HL-60/S4 treated with phorbol 12-myristate 13-acetate at 8.2 ng/mL for 4 days and 3 days (cell line): Measurements from ENCODE around the gene HSD17B4.
"Not testable (repeated sequence)": the region's sequence is repeated elsewhere in the genome, so short reads cannot be mapped to it uniquely, and the experiment has no call there.

Source experiments
- in situ Hi-C: fragments of 300-500 bp; cut with MboI; formaldehyde crosslinking; loops from 2 replicates; pipeline ENCODE4 v1.15.0; 2022; ENCODE audit warnings: low sequenced_read_pairs

HSD17B4 gene

DNA sequence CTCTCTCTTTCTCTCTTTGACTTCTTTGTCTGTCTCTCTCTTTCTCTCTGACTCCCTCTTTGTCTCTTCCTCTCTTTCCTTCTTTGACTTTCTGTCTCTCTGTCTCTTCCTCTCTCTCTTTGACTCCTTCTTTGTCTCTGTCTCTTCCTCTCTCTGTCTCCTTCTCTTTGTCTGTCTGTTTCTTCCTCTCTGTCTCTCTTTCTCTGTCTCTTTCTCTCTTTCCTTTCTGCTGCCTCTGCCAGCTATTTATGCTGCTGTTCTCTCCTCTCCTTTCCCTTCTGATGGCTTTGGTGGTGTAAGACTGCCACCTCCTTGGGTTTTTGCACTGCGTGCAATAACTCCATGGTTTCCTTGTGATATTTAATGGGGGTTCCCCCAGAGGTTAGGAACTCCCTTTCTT, 24.1 kb upstream of the HSD17B4 start:
- in situ Hi-C loops: not testable (repeated sequence)

DNA sequence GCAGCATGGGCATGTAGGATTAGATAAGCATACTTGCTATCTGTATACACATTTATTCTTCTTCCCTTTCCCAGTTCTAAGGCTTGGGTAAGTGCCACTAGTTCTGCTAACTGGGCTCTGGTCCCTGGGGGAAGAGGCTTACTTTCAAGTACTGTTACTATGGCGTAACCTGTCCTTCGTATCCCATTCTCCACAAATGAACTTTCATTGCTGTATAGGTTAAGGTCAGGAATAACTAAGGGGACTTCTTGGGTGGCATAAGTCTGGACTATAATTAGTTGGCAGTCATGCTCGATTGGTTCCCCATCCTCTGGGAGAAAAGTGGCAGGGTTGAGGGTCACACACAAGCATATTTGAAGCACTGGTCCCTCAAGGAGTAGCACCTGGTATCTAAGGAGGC, 23.7 kb upstream of the HSD17B4 start:
- in situ Hi-C loops: not testable (repeated sequence)

DNA sequence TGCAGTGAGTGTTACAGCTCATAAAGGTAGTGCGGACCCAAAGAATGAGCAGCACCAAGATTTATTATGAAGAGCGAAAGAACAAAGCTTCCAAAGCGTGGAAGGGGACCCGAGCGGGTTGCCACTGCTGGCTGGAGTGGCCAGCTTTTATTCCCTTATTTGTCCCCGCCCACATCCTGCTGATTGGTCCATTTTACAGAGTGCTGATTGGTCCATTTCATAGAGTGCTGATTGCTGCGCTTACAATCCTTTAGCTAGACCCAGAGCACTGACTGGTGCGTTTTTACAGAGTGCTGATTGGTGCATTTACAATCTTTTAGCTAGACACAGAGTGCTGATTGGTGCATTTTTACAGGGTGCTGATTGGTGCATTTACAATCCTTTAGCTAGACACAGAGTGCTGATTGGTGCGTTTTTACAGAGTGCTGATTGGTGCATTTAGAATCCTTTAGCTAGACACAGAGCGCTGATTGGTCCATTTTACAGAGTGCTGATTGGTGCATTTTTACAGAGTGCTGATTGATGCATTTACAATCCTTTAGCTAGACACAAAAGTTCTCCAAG, 19.5 kb upstream of the HSD17B4 start:
- in situ Hi-C loops: not testable (repeated sequence)

DNA sequence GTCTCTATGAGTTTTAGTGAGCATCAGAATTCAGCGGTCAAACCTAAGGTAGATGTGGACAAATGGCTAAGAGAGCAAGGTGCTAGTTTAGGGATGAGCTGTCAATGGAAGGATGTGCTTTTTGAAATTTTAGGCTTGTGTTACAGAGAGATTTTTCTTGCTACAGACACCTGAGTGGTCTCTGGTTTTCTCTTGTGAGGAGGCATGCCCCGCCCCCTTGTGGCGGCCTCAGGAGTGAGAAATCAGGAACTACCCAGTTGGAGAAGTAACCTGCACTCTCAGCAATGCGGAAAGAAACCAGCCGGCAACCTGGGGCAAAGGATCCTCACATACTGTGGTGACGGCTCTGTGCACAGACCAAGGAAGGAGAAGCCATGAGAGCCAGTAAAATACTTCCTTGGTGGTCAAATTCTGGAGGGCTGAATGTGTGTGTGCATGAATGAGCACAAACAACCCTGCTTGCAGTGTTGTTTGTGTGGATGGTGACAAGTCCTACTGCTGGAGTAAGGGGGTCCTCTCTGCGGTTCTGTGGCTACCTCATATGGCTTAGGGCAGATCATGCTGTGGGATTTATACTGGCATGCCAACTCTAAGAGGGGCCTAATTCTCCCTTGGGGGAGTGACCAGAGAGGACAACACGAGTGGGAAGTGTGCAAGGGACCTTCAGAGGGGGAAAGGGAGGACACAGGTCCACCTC, 16.7 kb upstream of the HSD17B4 start:
- in situ Hi-C loops: no loop called here

DNA sequence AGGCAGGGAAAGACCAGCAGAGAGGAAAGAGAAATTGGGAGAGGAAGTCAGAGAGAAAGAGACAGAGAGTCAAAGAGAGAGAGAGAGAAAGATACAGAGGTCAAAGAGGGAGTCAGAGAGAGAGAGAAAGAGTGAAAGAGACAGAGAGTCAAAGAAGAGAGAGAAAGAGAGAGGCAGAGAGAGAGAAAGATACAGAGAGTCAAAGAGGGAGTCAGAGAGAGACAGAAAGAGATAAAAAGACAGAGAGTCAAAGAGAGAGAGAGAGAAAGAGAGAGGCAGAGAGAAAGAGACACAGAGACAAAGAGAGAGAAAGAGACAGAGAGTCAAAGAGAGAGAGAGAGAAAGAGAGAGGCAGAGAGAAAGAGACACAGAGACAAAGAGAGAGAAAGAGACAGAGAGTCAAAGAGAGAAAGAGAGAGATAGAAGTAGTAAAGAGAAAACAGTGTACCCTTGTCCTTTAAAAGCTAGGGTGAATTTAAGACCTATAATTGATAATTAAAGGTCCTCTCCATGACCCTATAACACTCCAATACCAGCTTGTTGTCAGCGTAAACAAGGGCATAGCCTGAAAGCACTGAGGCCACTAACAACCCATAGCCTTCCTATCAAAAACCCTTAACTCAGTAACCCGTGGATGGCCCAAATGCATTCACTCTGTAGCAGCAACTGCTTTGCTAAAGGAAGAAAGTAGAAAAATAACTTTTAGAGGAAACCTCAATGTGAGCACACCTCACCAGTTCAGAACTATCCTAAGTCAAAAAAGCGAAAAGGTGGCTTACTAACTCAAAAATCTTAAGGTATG, 14.3 kb upstream of the HSD17B4 start:
- in situ Hi-C loops: not testable (repeated sequence)

DNA sequence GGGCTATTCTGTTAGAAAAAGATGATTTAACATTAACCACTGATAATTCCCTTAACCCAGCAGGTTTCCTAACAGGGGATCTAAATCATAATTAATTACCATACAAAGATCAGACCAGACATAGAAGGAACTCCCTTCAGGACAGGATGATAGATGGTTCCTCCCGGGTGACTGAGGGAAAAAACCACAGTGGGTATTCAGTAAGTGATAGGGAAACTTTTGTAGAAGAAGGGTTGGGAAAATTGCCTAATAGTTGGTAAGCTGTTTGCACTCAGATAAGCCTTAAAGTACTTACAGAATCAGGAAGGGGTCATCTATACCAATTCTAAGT, 13.7 kb upstream of the HSD17B4 start:
- in situ Hi-C loops: not testable (repeated sequence)

DNA sequence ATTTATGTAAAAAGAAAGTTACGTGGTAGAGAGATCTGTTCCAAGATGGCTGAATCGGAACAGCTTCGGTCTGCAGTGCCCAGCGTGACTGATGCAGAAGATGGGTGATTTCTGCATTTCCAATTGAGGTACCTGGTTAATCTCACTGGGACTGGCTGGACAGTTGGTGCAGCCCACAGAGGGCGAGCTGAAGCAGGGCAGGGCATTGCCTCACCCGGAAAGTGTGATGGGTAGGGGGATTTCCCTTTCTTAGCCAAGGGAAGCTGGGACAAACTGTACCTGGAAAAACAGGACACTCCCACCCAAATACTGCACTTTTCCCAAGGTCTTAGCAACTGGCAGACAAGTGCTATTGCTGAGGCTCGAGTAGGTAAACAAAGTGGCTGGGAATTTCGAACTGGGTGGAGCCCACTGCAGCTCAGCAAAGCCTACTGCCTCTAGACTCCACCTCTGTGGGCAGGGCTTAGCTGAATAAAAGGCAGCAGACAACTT, 13.1 kb upstream of the HSD17B4 start:
- in situ Hi-C loops: no loop called here

DNA sequence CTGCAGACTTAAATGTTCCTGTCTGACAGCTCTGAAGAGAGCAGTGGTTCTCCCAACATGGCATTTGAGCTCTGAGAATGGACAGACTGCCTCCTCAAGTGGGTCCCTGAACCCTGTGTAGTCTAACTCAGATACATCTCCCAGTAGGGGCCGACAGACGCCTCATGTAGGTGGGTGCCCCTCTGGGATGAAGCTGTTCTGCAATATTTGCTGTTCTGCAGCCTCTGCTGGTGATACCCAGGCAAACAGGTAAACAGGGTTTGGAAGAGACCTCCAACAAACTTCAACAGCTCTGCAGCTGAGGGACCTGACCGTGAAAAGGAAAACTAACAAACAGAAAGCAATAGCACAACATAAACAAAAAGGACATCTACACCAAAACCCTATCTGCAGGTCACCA, 12.7 kb upstream of the HSD17B4 start:
- in situ Hi-C loops: not testable (repeated sequence)

DNA sequence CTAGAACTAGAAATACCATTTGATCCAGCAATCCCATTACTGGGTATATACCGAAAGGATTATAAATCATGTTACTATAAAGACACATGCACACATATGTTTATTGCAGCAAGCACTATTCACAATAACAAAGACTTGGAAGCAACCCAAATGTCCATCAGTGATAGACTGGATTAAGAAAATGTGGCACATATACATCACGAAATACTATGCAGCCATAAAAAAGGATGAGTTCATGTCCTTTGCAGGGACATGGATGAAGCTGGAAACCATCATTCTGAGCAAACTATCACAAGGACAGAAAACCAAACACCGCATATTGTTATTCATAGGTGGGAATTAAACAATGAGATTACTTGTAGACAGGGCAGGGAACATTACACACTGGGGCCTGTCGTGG, 7.7 kb upstream of the HSD17B4 start:
- in situ Hi-C loops: not testable (repeated sequence)

DNA sequence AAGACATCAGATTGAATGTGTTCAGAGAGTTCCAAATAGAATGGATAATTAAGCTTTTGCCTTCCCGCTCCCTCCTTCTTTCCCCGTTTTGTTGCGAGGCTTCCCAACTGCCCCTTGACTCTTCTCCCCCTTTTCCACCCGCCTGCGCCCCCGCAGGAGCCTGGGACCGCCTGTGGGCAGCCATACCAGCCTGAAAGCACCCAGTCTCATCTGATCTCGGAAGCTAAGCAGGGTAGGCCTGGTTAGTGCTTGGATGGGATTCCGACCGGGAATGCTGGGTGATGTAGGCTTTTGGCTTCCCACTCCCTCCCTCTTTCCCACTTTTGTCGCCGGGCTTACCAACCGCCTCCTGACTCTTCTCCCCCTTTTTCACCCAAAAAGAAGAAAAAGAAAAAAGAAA, 6.8 kb upstream of the HSD17B4 start:
- in situ Hi-C loops: no loop called here

DNA sequence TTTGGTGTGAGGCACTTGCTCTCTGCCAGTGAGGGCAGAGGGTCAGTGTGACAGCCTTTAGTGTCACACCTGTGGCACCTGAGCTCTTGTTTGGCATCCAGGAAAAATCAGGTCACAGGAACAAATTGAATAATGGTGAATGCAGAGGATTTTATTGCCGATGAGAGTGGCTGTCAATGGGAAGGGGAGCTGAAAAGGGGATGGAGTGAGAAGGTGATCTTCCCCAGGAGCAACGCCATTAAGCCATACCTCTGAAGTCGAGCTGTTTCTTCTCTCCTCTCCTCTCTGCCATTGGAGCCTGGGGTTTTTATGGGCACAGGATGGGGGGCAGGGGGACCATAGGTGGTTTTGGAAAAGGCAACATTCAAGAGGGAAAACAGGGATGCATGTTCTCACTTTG, 2.4 kb upstream of the HSD17B4 start:
- in situ Hi-C loops: no loop called here

DNA sequence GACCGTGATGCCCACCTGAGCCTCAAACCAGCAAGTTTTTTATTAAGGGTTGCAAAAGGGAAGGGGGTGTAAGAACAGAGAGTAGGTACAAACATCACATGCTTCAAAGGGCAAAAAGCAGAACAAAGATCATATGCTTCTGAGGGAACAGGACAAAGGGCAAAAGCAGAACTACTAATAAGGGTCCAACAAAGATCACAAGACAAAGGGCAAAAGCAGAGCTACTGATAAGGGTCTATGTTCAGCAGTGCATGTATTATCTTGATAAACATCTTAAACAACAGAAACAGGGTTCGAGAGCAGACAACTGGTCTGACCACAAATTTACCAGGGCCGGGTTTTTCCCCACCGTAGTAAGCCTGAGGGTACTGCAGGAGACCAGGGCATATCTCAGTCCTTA, 1.7 kb upstream of the HSD17B4 start:
- in situ Hi-C loops: not testable (repeated sequence)

DNA sequence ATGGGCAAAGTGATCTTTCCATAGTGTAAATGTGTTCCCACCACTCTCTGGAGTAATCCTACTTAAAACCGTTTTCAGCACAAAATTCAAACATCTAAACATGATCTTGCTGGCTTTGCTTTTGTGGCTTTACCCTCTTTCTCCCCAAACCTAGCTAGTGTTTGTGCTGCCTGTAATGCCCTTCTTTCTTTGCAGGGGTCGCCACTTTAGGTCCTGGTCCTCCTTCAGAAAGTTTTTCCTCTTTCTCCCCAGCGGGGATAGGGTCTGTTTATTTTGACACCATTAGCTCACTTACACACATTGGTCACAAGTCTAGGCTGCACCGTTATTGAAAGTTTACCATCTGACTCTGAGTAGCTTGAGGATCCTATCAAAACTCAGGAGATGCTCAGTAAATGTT, 736 bp upstream of the HSD17B4 start:
- in situ Hi-C loops: no loop called here

DNA sequence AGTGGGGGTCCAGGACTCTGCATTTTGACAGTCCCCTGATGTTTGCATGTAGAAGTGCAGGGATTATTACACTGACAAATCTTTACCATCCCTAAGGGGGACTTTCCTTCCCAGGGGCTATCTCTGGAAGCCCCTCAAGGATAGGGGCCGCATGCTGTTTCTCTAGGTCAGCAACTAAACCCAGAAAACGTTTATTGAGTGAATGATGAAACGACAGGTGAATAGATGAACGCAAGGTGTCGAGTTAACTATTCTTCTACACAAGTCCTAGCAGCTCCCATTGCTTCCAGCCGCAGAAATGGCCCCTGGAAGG, 281 bp upstream of the HSD17B4 start:
- in situ Hi-C loops: no loop called here

DNA sequence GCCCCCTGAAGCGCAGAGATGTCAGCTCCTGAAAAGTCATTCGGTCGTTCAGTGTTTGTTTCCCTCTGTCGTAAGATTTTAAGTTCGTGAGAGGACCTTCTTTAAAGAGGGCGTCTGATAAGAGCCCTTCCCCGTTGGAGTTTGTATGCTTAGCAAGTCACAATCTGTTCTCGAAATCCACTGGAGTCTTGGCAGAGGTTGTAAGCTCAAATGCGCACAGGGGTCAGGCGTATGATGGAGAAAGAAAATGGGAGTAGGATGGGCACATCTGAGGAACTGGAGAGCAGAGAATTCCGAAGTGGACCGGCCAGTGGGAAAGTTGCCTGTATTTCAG, 710 bp downstream of the HSD17B4 start:
- in situ Hi-C loops: no loop called here

DNA sequence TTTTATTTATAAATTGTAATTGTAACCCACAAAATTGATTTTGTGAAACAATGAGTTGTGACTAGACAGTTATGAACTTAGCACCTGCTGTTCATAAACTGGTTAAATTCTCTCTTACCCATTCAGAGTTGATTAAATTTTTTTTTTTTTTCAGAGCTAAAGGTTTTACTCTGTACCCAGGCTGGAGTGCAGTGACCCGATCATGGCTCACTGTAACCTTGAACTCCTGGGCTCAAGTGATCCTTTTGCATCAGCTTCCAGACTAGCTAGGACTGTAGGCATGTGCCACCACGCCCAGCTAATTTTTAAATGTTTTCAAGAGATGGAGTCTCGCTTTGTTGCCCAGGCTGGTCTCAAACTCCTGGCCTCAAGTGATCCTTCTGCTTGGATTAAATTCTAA, 1.9 kb downstream of the HSD17B4 start:
- in situ Hi-C loops: no loop called here

DNA sequence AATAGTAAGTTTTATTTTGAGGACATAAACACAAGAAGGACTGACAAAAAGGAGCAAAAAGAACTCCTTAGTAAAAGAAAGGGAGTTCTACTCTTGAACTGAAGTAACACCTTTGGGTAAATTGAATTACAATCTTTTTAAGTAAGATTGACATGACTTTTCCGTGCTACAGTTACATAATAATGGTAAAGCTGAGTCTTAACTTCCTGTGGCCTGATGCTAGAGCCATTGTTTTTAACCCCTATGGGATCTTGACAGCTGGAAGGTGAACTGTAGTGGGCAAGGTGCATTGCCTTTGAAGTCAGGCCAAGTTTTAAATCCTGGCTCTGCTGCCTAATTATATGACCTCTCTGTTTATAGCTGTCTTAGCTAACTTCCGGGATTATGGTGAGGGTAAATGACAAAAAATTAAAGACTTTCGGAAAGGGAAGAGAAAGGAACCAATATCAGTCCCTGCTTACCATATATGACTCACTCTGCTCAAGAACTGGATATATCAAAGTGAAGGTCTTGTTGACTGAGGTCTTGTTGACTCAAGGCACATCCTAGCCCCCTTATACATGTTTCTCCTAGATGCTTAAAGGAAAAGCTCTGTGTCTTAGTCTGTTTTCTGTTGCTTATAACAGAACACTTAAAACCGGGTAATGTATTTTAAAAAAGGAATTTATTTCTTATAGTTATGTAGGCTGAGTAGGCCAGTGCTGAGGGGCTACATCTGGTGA, 6.8 kb downstream of the HSD17B4 start:
- in situ Hi-C loops: no loop called here

DNA sequence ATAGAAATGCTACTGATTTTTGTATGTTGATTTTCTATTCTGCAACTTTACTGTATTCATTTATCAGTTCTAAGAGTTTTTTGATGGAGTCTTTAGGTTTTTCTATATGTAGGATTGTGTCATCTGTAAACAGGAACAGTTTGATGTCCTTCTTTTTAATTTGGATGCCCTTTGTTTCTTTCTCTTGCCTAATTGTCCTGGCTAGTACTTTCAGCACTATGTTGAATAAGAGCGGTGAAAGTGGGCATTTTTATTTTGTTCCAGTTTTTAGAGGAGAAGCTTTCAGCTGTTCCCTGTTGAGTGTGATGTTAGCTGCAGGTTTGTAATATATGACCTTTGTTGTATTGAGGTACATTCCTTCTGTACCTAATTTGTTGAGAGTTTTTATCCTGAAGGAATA, 13.3 kb downstream of the HSD17B4 start:
- in situ Hi-C loops: no loop called here

DNA sequence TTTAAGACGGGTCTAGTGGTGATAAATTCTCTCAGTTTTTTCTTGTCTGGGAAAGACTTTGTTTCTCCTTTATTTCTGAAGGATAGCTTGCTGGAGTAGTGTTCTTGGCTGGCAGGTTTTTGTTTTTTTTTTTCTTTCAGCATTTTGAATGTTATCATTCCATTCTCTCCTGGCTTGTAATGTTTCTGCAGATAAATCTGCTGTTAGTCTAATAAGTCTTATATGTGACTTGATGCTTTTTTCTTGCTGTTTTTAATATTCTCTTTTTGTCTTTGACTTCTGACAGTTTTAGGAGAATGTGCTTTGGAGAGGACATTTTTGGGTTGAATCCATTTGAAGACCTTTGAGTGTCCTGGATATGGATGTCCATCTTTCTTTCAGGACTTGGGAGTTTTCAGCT, 16.0 kb downstream of the HSD17B4 start:
- in situ Hi-C loops: no loop called here

DNA sequence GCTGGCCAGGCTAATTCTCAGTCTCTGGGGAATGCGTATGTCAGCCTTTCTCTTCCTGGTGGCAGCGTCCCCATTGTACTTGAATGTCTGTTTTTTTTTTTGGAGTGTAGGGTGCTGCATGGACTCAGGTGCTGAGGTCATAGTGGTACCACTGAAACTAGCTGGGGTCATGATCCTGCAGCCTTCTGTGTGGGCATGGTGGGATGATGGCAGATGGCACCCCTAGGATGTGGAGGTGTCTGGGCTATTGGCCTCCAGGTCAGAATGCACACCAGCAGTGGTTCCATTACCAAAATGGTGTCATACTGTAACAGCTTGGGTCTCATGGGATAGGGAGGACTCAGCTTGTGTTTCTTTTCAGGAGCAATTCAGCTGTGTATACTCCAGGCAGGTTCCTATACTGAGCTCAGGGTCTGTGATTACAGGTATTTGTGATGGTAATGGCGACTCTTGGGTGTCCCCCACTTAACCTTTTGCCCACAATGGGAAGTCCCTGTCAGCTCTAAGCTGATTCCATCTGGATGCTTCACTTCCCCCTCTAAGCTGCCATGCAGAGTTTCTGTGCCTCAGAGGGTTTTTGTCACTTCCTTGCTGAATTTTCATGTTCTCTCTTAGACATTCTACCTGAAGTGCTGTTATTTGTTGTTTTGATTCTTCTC, 17.9 kb downstream of the HSD17B4 start:
- in situ Hi-C loops: no loop called here

DNA sequence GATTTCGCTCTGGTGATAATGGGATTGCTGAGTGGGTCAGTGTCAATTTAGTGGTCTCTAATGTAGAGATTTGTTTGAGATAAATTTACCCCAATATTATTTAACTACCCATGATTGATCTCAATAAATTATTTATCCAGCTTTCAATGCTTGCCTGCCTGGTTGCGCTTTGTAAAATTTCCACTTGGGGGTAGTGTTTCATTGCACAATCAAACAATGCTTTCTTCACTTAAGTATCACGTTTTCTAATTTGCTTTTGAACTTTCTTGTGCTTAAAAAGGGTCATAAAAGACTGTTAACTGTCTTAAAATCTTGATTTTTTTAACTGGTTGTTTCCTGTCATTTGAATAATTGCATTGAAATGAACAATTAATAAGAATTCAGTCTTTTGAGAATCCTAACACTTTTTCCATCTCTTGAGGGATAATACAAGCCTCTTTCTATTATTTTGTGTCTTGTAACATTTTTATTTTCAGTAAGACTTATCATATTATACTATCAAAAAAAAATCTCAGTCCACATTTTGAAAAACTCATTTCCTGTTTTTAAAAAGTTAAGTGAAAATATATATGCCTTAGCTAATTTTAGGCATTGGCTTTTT, 18.7 kb downstream of the HSD17B4 start:
- in situ Hi-C loops: no loop called here
